MCF 10A (cell line): ENCODE data around the gene AIPL1. TPM values are rescaled to one million over a fixed set of nuclear protein-coding genes. Genes with fewer than 3 reads are reported as not detected.

Experiments used
- BruUV-seq: library from RNA; stranded (reverse); fragments of 400-500 nt; replicated peaks from 2 replicates; lab custom pipeline; 2021; lab: Mats Ljungman, UMichigan
- CTCF ChIA-PET: fragments of 300-600 bp; sonication (Branson Sonifier 250); formaldehyde crosslinking; extraction: SDS; loops from one replicate; lab custom pipeline; 2021; ENCODE audit warnings: antibody characterized with exemption, inconsistent platforms; lab: Yijun Ruan, JAX
- POLR2A ChIA-PET: fragments of 300-600, 350-650 bp; sonication (Branson Sonifier 250); formaldehyde crosslinking; extraction: SDS; loops from one replicate; lab custom pipeline; 2020; ENCODE audit warnings: antibody characterized with exemption, inconsistent platforms; lab: Yijun Ruan, JAX
- DNase-seq: peaks from one replicate; pipeline ENCODE4 v3.0.0-alpha.2; 2018; ENCODE audit not compliant: unreplicated experiment
- H3K27ac Mint-ChIP-seq: one replicate; pipeline ENCODE4 v1.8.0; 2022; ENCODE audit warnings: mild to moderate bottlenecking, low read depth, mixed read lengths; ENCODE audit not compliant: unreplicated experiment
- H3K27me3 Mint-ChIP-seq: one replicate; pipeline ENCODE4 v1.8.0; 2022; ENCODE audit warnings: mixed read lengths; ENCODE audit not compliant: insufficient read depth, unreplicated experiment
- H3K36me3 Mint-ChIP-seq: one replicate; pipeline ENCODE4 v1.8.0; 2022; ENCODE audit warnings: mild to moderate bottlenecking, moderate library complexity, mixed read lengths; ENCODE audit not compliant: insufficient read depth, unreplicated experiment
- H3K4me1 Mint-ChIP-seq: one replicate; pipeline ENCODE4 v1.8.0; 2022; ENCODE audit warnings: mixed read lengths; ENCODE audit not compliant: insufficient read depth, unreplicated experiment
- H3K4me3 Mint-ChIP-seq: one replicate; pipeline ENCODE4 v1.8.0; 2022; ENCODE audit warnings: mild to moderate bottlenecking, moderate library complexity, mixed read lengths; ENCODE audit not compliant: unreplicated experiment
- H3K9me3 Mint-ChIP-seq: one replicate; pipeline ENCODE4 v1.8.0; 2022; ENCODE audit warnings: mixed read lengths; ENCODE audit not compliant: unreplicated experiment
- CTCF ChIP-seq: fragments of 200-600 bp; IDR thresholded peaks from one replicate; pipeline ENCODE4 v1.8.0; 2022; ENCODE audit warnings: antibody characterized with exemption, mild to moderate bottlenecking; ENCODE audit not compliant: unreplicated experiment
- intact Hi-C: fragments of 100-400 bp; cut with micrococcal nuclease; formaldehyde crosslinking; loops from 2 replicates; pipeline ENCODE4 v1.14.1; 2022
- total RNA-seq: library from RNA; stranded (reverse); gene quantifications from 2 replicates; pipeline ENCODE4 v1.2.3, GENCODE V29; 2022

AIPL1 gene
- total RNA-seq, 1 experiment from 2014 or later = not detected

DNA sequence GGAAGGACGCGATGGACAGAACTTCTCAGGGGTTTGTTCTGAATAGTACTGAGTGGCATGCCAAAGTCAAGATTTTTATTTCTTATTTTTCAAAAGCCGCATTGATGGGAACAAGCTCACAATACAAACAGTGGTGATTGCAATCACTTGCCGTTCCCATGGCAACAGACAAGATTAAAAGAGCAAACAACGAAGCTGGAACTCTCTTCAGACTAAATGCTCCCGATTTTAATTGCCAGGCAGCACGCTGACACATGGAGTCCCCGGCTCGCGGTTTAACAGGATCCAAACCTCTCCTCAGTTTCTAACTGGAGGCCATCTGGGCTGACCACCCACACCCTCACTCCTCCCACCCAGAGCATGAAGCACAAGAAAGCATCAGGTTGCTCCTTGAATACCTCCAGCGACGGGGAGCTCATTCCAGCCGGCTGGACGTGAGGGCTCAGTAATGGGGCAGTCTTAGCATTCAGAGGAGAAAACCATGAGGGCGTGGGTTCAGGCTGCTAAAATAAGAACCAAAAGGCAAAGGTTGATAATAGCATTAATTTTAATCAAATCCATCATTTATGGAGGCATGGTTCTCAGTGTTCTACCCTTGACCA, 41.5 kb downstream of the AIPL1 start:
- intact Hi-C loops = no loop called here
- ChIA-PET POLR2A (no interaction called here), CTCF (interaction anchor here (0.6 kb wide), 1 partner anchor 804 kb away, joined by 3 read pairs; no protein-coding TSS in a partner anchor)
- Mint-ChIP-seq H3K27me3 (peaks cover 41% of the 10 kb centered on the region), H3K36me3 (no peaks in the 10 kb centered on the region), H3K4me3 (no peak overlapping the region), H3K4me1 (no peaks in the 10 kb centered on the region), H3K9me3 (no peaks in the 10 kb centered on the region), H3K27ac (no peak overlapping the region)
- no peak for TF ChIP-seq CTCF
- BruUV-seq = no TSS peak
- no peak for DNase-seq

DNA sequence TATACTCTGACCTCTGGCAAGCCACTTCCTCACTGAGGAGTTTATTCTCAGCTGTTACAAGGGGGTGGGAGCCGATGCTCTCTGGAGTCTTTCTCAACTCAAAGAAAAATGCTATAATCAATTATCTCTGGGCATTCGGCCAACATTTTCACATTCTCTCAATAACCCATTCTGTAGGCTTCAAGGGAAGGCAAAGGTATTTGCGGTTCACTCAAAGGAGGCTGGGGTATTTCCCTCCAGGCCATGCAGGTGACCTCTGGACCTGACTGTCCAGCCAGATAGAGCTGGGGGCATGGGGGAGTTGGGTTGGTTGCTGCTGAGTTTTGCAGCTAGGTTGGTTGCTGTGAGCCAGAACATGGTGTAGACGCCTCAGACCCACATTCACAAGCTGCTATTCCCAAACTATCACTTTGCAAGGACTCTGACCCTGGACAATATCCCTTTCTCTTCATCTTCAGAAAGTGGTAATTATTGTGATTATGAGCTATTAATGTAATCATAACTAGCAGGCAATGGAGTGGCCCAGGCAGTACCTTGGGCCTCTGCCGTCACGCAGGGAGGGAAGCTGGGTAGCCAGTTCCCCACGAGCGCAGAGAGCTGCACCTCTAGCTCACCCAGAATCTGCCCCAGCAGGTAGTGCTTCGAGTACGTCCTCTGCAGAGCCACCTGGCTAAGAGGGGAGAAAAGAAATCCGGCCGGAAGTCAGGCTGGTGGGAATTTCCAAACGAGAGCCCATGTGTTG, 42.1 kb downstream of the AIPL1 start:
- Mint-ChIP-seq H3K27me3 (peaks cover 41% of the 10 kb centered on the region), H3K9me3 (no peaks in the 10 kb centered on the region), H3K27ac (no peak overlapping the region), H3K36me3 (no peaks in the 10 kb centered on the region), H3K4me3 (no peak overlapping the region), H3K4me1 (no peaks in the 10 kb centered on the region)
- ChIA-PET POLR2A (no interaction called here), CTCF (interaction anchor here (0.6 kb wide), 1 partner anchor 803 kb away, joined by 3 read pairs; no protein-coding TSS in a partner anchor)
- no TSS peak for BruUV-seq
- no peak for TF ChIP-seq CTCF
- no peak for DNase-seq
- intact Hi-C loops = no loop called here

DNA sequence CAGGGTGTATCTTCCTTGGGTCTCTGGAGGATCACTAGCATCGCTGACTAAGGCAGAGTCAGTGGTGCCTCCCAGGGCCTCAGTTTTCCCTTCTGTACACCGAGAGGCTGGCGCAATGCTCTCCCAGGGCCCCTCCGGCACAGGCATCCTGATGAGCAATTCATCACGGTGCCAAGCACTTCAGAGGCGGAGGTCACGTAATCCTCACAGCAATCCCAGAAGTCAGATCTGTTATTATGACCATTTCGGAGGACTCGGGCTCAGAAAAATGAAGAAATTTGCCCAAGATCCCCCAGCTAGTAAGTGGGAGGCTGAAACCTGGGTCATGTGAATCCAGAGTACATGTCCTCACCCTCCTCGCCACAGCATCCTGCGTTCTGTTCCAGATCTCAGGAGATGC, 46.5 kb downstream of the AIPL1 start:
- DNase-seq = no peak
- H3K27me3 Mint-ChIP-seq = peaks cover 9% of the 10 kb centered on the region
- CTCF ChIA-PET = no interaction called here
- TF ChIP-seq CTCF = no peak
- POLR2A ChIA-PET = no interaction called here
- H3K9me3 Mint-ChIP-seq = no peaks in the 10 kb centered on the region
- no TSS peak for BruUV-seq
- H3K27ac Mint-ChIP-seq = no peak overlapping the region
- no peak overlapping the region for H3K4me3 Mint-ChIP-seq
- intact Hi-C loops = no loop called here
- H3K36me3 Mint-ChIP-seq = no peaks in the 10 kb centered on the region
- no peaks in the 10 kb centered on the region for H3K4me1 Mint-ChIP-seq

DNA sequence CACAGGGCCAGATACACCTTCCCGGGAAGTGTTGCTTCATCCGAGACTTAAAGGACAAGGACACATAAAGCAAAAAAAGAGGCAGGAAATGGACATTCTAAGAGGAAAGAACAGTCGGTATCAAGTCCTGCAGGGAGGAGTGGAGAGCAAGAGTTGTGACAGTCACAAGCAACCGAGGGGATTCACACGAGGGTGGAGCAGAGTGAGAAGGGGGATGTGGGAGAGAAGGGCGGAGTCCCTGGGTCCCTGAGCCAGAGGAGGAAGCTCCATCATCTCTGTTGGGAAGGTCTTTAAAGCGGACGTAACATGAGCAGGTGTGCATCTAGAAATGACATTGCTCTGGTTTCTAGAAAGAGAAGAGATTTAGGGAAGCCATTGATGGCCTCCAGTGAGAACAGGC, 47.1 kb downstream of the AIPL1 start:
- Mint-ChIP-seq H3K36me3 (no peaks in the 10 kb centered on the region), H3K9me3 (no peaks in the 10 kb centered on the region), H3K27ac (no peak overlapping the region), H3K4me1 (no peaks in the 10 kb centered on the region), H3K27me3 (peaks cover 3% of the 10 kb centered on the region), H3K4me3 (no peak overlapping the region)
- no TSS peak for BruUV-seq
- TF ChIP-seq CTCF = no peak
- DNase-seq = no peak
- ChIA-PET CTCF (no interaction called here), POLR2A (no interaction called here)
- intact Hi-C loops = no loop called here
